Liver (tissue), 9 donors: ENCODE data around the gene NR2F2. TPM values are rescaled to one million over a fixed set of nuclear protein-coding genes. Genes with fewer than 3 reads are reported as not detected.

Experiments
- DNase-seq: peaks from one replicate; pipeline ENCODE4 v3.0.0-alpha.2; 2017; ENCODE audit warnings: low spot score
- H3K27ac ChIP-seq, 2 donors: one replicate each; pipeline ENCODE4 v1.7.0; 2013; ENCODE audit warnings: inconsistent platforms in 2 of 2, low read length in 2 of 2, control low read depth in 1 of 2, low read depth in 1 of 2, mild to moderate bottlenecking in 1 of 2
- H3K27me3 ChIP-seq, 4 donors: one replicate each; pipeline versions ENCODE4 v1.6.1 to v1.7.0; 2013; ENCODE audit warnings: low read length in 3 of 4, inconsistent platforms in 1 of 4, mild to moderate bottlenecking in 1 of 4, moderate library complexity in 1 of 4; ENCODE audit not compliant: control insufficient read depth in 4 of 4, insufficient read depth in 4 of 4
- H3K36me3 ChIP-seq, 4 donors: one replicate each; pipeline versions ENCODE4 v1.6.1 to v1.7.0; 2013; ENCODE audit warnings: low read length in 3 of 4, mild to moderate bottlenecking in 3 of 4, low read depth in 1 of 4, moderate library complexity in 1 of 4; ENCODE audit not compliant: control insufficient read depth in 4 of 4, insufficient read depth in 3 of 4
- H3K4me1 ChIP-seq, 4 donors: one replicate each; pipeline versions ENCODE4 v1.6.1 to v1.7.0; 2013; ENCODE audit warnings: low read length in 3 of 4, mild to moderate bottlenecking in 3 of 4, moderate library complexity in 1 of 4; ENCODE audit not compliant: control insufficient read depth in 4 of 4, insufficient read depth in 4 of 4
- H3K4me3 ChIP-seq, 3 donors: one replicate each; pipeline versions ENCODE4 v1.6.1 to v1.7.0; 2013; ENCODE audit warnings: low read length in 3 of 3, control low read depth in 1 of 3, low read depth in 1 of 3, mild to moderate bottlenecking in 1 of 3
- H3K9ac ChIP-seq, 2 donors: one replicate each; pipeline ENCODE4 v1.7.0; 2013; ENCODE audit warnings: low read length in 2 of 2, mild to moderate bottlenecking in 2 of 2, moderate library complexity in 2 of 2, control low read depth in 1 of 2, low read depth in 1 of 2
- H3K9me3 ChIP-seq, 4 donors: one replicate each; pipeline versions ENCODE4 v1.6.1 to v1.7.0; 2013; ENCODE audit warnings: low read length in 3 of 4; ENCODE audit not compliant: control insufficient read depth in 4 of 4
- EGR1 ChIP-seq, 2 donors: IDR thresholded peaks; 2 replicates each; pipeline ENCODE4 v1.6.1; 2016 to 2018; ENCODE audit warnings: antibody characterized with exemption in 2 of 2, low read depth in 2 of 2
- FOXA1 ChIP-seq: IDR thresholded peaks from 2 replicates; pipeline ENCODE4 v1.6.1; 2016; ENCODE audit warnings: antibody characterized with exemption
- GABPA ChIP-seq, 2 donors: IDR thresholded peaks in 1 of 2; conservative IDR thresholded peaks in 1 of 2; 2 replicates each; pipeline ENCODE4 v1.6.1; 2016; ENCODE audit warnings: antibody characterized with exemption in 2 of 2, mild to moderate bottlenecking in 1 of 2, moderate library complexity in 1 of 2
- HNF4A ChIP-seq, 2 donors: conservative IDR thresholded peaks; 2 replicates each; pipeline ENCODE4 v1.6.1; 2016; ENCODE audit warnings: antibody characterized with exemption in 2 of 2, mild to moderate bottlenecking in 2 of 2
- HNF4G ChIP-seq: IDR thresholded peaks from 2 replicates; pipeline ENCODE4 v1.6.1; 2016; ENCODE audit warnings: antibody characterized with exemption
- JUND ChIP-seq, 2 donors: IDR thresholded peaks; 2 replicates each; pipeline ENCODE4 v1.6.1; 2016; ENCODE audit warnings: antibody characterized with exemption in 2 of 2
- NR2F2 ChIP-seq: IDR thresholded peaks from 2 replicates; pipeline ENCODE4 v1.6.1; 2016; ENCODE audit warnings: antibody characterized with exemption
- RAD21 ChIP-seq, 2 donors: IDR thresholded peaks; 2 replicates each; pipeline ENCODE4 v1.6.1; 2016; ENCODE audit warnings: antibody characterized with exemption in 2 of 2, mild to moderate bottlenecking in 2 of 2
- RXRA ChIP-seq, 2 donors: IDR thresholded peaks; 2 replicates each; pipeline ENCODE4 v1.6.1; 2017 to 2018; ENCODE audit warnings: antibody characterized with exemption in 2 of 2, mild to moderate bottlenecking in 1 of 2
- SP1 ChIP-seq: IDR thresholded peaks from 2 replicates; pipeline ENCODE4 v1.6.1; 2018; ENCODE audit warnings: antibody characterized with exemption, mild to moderate bottlenecking
- TAF1 ChIP-seq: conservative IDR thresholded peaks from 2 replicates; pipeline ENCODE4 v1.6.1; 2016; ENCODE audit warnings: antibody characterized with exemption, mild to moderate bottlenecking
- YY1 ChIP-seq: IDR thresholded peaks from 2 replicates; pipeline ENCODE4 v1.6.1; 2016; ENCODE audit warnings: antibody characterized with exemption, mild to moderate bottlenecking
- WGBS: extraction: QIAGEN DNeasy Blood & Tissue Kit; methylation state at CpG from one replicate; pipeline ENCODE4 v1.1.7; 2013; 5-methylcytosine and 5-hydroxymethylcytosine counted together
- polyA plus RNA-seq, 2 donors: library from polyadenylated mRNA; stranded (reverse) in 1 of 2; unstranded in 1 of 2; fragments of 200-250 nt in 1 of 2; fragments of >200 nt in 1 of 2; fragmentation: Nextera tagmentation in 1 of 2; extraction: Ambion mirVana in 1 of 2; gene quantifications; one replicate each; pipeline versions ENCODE4 v1.2.1 to v1.2.3, GENCODE V29; 2013 to 2015
- total RNA-seq, 2 donors: library from RNA; depleted of rRNA; stranded (reverse); fragments of >200 nt; gene quantifications; one replicate each; pipeline ENCODE4 v1.2.3, GENCODE V29; 2014
- TF ChIP-seq, protein P1 (sequence below): fragments of 150-350 bp; IDR thresholded peaks from 2 replicates; pipeline ENCODE4 v1.5.1; 2017; ENCODE audit warnings: improper control_type of control experiment, low read depth, low read length; ENCODE audit not compliant: missing input control
- TF ChIP-seq, protein P2 (sequence below): IDR thresholded peaks from 2 replicates; pipeline ENCODE4 v1.6.1; 2016; ENCODE audit warnings: antibody characterized with exemption, mild to moderate bottlenecking
- TF ChIP-seq, protein P3 (sequence below): IDR thresholded peaks from 2 replicates; pipeline ENCODE4 v1.6.1; 2016; ENCODE audit warnings: antibody characterized with exemption
- TF ChIP-seq, protein P4 (sequence below): IDR thresholded peaks from 2 replicates; pipeline ENCODE4 v1.6.1; 2016; ENCODE audit warnings: antibody characterized with exemption
- TF ChIP-seq, protein P5 (sequence below): IDR thresholded peaks from 2 replicates; pipeline ENCODE4 v1.6.1; 2016; ENCODE audit warnings: antibody characterized with exemption
- donor health status: healthy.
- donor health status: healthy.
- donor health status: healthy.
- donor health status: healthy.
- donor health status: healthy.

The NR2F2 gene
- total and polyA plus RNA-seq, 4 donors: 5.9 to 22.4 (median 9.2) TPM

DNA sequence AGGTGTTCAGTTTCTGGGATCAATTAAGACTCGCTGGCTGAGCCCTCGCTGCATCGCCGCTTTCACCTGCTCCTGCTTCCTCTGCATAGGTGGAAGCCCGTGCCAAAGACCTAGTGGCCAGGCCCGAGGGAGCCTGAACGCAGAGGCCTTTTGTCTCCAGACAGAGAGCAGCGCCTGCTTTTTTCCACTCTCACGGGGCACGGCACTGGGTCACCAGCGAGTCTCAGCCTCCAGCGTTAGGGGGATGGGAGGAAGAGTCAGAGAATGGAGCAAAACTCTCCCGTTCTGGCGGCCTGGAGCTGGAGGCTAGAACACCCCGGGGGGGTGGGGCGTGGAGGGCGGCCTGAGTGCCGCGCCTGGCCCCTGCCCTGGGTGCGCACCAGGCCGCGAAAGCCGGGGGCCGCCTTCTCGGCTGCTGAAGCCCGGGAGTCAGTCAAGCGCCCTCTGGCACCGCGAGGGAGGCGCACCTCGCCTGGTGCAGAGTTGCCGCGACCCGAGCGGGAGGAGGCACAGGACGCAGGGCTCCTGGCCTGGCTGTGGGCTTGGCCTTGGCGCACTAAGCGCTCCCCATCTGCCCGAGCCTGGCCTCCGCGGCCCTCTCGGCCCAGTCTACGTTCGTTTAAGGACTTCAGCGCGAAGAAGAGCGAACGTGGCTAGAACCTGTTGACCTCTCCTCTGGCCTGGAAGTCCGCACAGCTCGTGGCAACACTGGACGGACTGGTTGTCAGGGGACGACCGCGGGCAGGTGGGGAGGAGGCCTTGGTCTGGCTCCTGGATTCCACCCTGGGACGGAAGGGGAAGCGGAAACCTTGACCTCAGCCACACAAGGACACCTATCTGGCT is 21.5 kb downstream of the NR2F2 start:
- DNase-seq: no peak
- H3K27ac ChIP-seq: peak overlapping the region; percentile 66 to 88
- peak overlapping the region in 1 of 2 donors; percentile 15 for H3K9ac ChIP-seq
- TF ChIP-seq HNF4A (conservative IDR thresholded peaks at IDR 0.05) (peak in 1 of 2 donors; percentile 30), GABPA (IDR thresholded peaks at IDR 0.05 in 1 of 2, conservative IDR thresholded peaks at IDR 0.05 in 1 of 2) (no peak), SP1 (peak; percentile 28), RAD21 (IDR thresholded peaks at IDR 0.05) (peak in 1 of 2 donors; percentile 22), NR2F2 (peak; percentile 72), HNF4G (no peak), RXRA (IDR thresholded peaks at IDR 0.05) (peak; percentile 47 to 62), FOXA1 (no peak), JUND (IDR thresholded peaks at IDR 0.05) (no peak), TAF1 (no peak), EGR1 (IDR thresholded peaks at IDR 0.05; ENCODE audit: low read depth in 2 of 2) (no peak), YY1 (no peak)
- TF ChIP-seq, protein P1, sequence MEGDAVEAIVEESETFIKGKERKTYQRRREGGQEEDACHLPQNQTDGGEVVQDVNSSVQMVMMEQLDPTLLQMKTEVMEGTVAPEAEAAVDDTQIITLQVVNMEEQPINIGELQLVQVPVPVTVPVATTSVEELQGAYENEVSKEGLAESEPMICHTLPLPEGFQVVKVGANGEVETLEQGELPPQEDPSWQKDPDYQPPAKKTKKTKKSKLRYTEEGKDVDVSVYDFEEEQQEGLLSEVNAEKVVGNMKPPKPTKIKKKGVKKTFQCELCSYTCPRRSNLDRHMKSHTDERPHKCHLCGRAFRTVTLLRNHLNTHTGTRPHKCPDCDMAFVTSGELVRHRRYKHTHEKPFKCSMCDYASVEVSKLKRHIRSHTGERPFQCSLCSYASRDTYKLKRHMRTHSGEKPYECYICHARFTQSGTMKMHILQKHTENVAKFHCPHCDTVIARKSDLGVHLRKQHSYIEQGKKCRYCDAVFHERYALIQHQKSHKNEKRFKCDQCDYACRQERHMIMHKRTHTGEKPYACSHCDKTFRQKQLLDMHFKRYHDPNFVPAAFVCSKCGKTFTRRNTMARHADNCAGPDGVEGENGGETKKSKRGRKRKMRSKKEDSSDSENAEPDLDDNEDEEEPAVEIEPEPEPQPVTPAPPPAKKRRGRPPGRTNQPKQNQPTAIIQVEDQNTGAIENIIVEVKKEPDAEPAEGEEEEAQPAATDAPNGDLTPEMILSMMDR: no peak
- TF ChIP-seq, protein P2, sequence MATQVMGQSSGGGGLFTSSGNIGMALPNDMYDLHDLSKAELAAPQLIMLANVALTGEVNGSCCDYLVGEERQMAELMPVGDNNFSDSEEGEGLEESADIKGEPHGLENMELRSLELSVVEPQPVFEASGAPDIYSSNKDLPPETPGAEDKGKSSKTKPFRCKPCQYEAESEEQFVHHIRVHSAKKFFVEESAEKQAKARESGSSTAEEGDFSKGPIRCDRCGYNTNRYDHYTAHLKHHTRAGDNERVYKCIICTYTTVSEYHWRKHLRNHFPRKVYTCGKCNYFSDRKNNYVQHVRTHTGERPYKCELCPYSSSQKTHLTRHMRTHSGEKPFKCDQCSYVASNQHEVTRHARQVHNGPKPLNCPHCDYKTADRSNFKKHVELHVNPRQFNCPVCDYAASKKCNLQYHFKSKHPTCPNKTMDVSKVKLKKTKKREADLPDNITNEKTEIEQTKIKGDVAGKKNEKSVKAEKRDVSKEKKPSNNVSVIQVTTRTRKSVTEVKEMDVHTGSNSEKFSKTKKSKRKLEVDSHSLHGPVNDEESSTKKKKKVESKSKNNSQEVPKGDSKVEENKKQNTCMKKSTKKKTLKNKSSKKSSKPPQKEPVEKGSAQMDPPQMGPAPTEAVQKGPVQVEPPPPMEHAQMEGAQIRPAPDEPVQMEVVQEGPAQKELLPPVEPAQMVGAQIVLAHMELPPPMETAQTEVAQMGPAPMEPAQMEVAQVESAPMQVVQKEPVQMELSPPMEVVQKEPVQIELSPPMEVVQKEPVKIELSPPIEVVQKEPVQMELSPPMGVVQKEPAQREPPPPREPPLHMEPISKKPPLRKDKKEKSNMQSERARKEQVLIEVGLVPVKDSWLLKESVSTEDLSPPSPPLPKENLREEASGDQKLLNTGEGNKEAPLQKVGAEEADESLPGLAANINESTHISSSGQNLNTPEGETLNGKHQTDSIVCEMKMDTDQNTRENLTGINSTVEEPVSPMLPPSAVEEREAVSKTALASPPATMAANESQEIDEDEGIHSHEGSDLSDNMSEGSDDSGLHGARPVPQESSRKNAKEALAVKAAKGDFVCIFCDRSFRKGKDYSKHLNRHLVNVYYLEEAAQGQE: no peak
- TF ChIP-seq, protein P3, sequence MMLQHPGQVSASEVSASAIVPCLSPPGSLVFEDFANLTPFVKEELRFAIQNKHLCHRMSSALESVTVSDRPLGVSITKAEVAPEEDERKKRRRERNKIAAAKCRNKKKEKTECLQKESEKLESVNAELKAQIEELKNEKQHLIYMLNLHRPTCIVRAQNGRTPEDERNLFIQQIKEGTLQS: no peak
- TF ChIP-seq, protein P4, sequence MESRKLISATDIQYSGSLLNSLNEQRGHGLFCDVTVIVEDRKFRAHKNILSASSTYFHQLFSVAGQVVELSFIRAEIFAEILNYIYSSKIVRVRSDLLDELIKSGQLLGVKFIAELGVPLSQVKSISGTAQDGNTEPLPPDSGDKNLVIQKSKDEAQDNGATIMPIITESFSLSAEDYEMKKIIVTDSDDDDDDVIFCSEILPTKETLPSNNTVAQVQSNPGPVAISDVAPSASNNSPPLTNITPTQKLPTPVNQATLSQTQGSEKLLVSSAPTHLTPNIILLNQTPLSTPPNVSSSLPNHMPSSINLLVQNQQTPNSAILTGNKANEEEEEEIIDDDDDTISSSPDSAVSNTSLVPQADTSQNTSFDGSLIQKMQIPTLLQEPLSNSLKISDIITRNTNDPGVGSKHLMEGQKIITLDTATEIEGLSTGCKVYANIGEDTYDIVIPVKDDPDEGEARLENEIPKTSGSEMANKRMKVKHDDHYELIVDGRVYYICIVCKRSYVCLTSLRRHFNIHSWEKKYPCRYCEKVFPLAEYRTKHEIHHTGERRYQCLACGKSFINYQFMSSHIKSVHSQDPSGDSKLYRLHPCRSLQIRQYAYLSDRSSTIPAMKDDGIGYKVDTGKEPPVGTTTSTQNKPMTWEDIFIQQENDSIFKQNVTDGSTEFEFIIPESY: no peak
- TF ChIP-seq, protein P5, sequence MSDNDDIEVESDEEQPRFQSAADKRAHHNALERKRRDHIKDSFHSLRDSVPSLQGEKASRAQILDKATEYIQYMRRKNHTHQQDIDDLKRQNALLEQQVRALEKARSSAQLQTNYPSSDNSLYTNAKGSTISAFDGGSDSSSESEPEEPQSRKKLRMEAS: peak; percentile 28
- H3K9me3 ChIP-seq: no peaks in the 10 kb centered on the region
- no peaks in the 10 kb centered on the region for H3K36me3 ChIP-seq
- H3K4me1 ChIP-seq: peaks cover 11 to 47% (median 30%) of the 10 kb centered on the region in 4 donors
- no peaks in the 10 kb centered on the region for H3K27me3 ChIP-seq
- 17% methylated on average over 56 of the region's 56 CpGs for WGBS
- peak overlapping the region; percentile 2 to 62 (median 39) for H3K4me3 ChIP-seq
